GM19463 (cell line): ENCODE data around the gene STK32A.

Experiments used
- ATAC-seq: cut with Tn5 transposase; IDR thresholded peaks from one replicate; pipeline ENCODE4 v1.9.1; 2021; ENCODE audit warnings: mild to moderate bottlenecking, moderate library complexity; ENCODE audit not compliant: unreplicated experiment

The STK32A gene

DNA sequence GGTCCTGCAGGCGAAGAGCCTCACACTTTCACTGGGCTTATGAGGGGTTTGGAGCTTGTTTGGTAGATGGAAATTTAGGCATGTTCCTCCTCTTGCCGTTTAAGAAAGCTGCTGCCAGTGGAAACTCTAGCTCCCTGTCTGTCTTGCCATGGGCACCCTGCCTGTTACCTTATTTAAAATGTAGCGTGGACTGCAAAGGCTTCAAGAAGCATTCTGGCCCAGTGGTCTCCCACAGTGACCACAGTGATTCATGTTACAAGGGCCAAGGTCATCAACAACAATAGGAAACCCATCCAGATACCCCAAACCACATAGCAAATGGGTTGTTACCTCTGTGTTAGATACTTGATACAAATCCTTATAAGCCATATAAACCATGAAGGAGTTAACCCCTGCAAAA is 178.4 kb downstream of the STK32A start:
- no peak for ATAC-seq

- no peak for ATAC-seq
Observed at GRCh38 chr5:147415651-147416050, 180.8 kb downstream of the STK32A start.

- no peak for ATAC-seq
Observed at GRCh38 chr5:147417135-147417813, 182.4 kb downstream of the STK32A start.

- no peak for ATAC-seq
Observed at GRCh38 chr5:147418613-147419012, 183.8 kb downstream of the STK32A start.

- no peak for ATAC-seq
Observed at GRCh38 chr5:147426640-147427327, 192.0 kb downstream of the STK32A start.

- no peak for ATAC-seq
Observed at GRCh38 chr5:147427521-147428401, 192.9 kb downstream of the STK32A start.

- ATAC-seq: no peak
Observed at GRCh38 chr5:147430628-147431027, 195.8 kb downstream of the STK32A start.

DNA sequence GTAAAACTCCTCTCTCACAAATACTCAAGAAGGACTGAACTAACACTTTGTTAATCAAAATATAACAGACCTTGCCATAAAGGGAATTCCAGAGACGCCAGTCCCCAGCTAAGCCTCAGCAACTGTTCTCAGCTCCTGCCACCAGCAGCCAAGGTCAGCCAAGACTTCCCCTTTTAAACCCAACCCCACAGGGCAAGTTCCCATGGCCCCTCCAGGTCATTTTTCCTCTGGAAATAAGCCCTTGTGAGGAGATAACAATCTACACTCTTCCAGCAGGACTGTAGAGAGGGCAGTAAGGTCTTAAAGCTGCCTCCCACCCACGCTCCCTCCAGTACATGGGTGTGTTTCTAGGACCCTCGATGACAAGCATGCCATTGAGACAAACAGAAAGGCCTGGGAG is 196.8 kb downstream of the STK32A start:
- ATAC-seq: no peak

GRCh38 chr5:147432323-147432722 is 197.5 kb downstream of the STK32A start:
- ATAC-seq: no peak

DNA sequence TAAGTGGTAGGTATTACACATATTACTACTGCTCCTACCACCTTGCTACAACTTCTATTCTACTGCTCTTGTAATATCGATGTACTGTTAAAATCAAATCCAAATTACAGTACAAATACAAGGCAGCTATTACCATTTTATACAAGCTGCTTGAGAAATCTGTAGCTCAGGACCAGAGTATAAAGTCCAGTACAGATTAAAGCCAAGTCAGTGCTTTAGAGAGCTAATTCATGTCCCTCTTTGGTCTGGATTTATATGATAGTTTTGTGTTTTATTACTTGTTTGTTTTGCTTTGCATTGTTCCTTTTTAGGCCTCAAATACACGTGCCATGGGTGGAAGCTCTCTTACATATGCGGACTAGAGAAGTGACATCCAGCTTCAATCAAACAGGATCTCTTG is 199.2 kb downstream of the STK32A start:
- no peak for ATAC-seq

DNA sequence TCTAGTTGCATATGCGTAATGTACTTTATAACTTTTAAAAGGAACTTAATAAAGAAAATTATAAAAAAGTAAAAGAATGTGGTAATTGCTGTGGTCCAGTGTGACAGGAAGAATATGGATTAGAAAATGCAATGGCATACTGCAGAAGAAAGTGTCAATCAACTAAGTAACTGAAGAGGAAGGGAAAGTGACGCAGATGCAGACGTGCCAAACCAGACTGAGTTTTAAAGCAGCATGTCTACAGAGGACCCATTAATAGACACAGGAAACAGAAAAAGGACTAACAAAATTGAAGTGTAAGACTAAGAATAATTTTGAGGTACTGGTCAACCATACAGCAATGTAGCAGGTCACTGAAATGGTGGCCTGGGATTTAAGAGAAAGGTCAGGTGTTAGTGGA is 201.8 kb downstream of the STK32A start:
- ATAC-seq: peak; percentile 66

DNA sequence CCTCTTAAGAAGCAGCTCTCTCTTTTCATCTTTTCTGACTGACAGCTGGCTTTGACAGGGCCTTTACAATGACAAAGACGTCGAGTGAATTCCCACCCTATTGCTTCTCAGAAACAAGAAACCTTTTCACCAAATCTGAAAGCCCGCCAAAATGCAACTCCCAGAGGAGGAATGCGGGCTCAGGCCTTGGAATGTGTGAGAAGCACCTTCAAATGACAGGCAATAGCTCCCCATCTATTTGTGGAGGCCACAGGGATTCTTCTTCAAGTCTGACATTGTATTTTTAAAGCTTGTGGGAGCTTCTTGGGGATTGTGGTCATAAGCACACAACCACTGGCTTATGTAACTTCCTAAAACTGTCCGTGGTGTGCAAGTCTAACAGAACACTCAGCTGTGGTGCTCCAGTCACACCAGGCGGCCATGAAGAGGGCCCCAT is 202.4 kb downstream of the STK32A start:
- no peak for ATAC-seq
